HG03521 (cell line): ENCODE results near the gene TBC1D16.

ENCODE experiments used
- ATAC-seq: cut with Tn5 transposase; IDR thresholded peaks from one replicate; pipeline ENCODE4 v1.9.1; 2021; ENCODE audit warnings: mild to moderate bottlenecking, moderate library complexity; ENCODE audit not compliant: unreplicated experiment

The TBC1D16 gene

DNA sequence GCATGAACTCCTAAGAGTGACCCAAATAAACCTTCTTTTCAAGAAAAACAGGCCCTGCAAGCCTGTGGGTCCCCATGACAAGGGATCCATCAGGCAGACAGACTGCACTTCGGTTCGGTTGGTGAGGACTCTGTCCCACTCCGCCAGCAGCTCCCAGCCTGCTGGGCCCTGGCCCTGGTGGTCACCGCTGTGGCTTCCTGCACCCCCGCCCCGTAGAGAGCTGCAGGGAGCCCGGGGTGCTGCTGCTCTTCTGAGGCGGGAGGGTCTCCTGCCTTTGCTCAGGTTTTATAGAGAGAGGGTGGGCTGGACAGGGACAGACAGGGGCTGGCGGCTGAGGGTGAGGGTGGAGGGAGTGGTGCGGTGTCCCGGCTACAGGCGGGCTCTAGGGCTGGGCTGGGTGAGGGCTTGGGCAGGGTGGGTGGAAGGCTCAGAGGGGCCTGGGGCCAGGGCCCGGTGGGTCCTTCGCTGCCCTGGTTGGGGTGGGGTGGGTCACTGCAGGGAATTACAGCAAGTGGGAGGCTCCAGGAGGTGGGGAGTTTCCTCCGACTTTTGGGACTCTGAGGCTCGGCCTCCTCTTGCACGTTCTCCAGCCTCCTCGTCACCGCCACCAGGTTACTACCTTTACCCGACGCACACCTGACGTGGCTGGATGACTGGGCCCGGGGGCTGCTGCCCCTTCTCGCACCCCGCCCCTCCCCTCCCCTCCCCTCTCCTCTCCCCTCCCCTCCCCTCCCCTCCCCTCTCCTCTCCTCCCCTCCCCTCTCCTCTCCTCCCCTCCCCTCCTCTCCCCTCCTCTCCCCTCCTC lies 106.2 kb downstream of the TBC1D16 start:
- no peak for ATAC-seq

DNA sequence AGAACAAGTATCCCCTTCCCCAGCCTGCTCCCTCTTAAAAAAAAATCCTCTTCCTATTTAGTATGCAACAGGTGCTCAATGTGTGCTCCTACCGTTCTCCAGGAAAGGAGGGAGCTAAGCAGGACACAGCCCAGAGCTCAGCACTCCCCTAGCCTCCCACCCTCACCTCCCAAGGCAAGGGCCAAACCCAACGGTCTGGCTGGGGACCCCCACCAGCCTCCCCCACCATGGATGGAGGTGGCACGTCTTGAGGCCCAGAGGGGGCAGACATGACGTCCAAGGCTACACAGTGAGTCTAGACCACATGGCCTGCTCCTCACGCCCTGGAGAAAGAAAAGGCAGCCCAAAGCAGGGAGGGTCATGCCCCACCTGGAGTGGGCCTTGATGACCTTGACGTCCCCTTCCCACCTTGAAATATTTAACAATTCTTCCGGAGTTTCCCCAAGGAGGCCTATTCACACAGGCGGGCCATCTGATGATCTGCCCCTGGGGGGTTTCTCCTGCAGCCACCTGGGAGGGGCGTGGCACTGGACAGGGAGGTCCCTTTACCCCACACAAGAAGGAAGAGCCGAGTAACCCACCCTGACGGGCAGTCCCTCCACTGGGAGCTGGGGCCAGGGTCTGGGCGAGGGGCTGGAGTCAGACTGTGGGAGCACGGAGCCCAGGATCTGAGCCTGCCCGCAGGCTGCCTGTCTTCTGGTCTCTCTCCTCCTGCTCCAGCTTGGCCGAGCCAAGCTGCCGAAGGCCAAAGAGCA lies 107.0 kb downstream of the TBC1D16 start:
- no peak for ATAC-seq

DNA sequence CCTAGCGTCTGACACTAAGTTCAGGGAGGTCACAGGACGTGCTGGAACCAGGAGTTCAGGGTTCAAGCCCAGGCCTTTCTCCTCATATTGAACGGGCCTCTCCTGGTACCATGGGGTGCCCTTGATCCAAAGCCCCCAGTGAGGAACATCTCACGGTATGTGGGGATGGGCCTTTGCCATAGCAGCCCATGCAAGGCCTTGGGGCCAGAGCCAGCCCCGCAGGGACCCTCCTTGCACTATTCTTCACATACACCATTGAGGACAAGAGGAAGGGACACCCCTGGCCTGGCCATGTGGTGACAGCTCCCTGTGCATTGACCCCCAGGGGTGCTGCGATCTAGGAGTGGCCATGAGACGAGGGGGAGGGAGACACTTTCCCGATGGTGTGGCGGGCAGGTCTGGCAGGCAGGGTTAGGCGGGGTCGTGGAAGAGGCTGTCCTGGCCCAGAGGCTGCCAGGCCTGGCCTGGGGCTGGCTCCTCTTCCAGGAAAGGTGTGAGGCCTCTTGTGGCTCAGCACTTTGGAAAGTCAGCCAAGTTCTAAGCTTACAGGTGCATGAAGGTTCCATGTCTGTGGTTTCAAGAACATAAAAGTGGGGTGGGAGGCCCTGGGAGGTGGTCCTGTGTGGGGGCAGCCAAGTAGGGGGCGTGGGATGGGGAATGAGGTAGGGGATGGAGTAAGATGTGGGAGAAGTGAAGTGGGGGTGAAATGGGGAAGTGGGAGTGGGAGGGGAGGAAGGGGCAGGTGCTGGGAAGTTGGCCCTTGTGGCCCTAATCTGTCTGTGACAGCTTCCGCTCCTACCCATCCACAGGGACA lies 107.8 kb downstream of the TBC1D16 start:
- no peak for ATAC-seq

DNA sequence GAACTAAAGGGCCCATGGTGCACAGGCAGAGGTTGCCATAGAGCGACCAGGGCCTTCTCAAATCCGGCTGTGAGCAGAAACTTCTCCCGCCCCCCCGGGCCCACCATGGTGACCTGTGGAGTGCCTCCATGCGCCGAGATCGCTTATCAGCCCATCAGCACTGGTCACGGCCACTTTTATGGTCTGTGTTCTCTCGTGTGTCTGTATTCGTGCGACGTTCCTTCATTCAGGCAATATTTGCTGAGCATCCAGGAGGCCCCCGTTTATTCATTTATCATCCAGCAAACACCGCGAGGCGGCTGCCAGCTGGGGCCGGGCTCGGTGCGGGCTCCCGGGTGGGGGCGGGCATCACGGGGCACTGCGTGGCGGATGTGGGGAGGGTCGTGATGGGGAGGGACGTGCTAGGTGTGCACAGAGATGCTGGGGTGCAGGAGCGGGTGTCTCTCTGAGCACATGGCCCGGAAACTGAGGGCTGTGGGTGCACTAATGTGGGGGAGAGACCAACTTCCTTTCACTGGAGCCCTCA lies 108.5 kb downstream of the TBC1D16 start:
- ATAC-seq: no peak

DNA sequence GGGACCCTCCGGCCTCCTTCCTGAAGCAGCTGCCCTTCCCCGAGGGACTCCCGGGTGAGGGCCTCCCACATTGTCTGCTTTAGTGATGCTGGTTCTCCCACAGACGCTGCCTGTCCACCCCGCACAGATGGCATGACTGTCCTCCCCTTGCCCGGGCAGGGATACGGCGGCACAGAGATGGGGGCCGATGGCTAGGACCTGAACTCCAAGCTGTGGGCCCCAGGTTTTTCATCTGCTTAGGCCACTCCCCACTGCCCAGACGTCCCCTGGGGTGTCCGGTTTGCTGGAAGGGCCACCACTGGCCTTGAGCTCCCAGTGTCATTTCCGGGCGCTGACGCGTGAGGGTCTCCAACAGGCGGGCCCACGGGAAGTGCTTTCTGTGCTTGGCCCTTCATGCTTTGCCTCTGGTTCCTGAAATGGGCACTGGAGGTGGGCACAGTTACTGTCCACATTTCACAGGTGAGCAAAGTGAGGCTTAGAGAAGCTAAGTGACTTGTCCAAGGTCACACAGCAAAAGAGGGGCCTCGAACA lies 109.0 kb downstream of the TBC1D16 start:
- ATAC-seq: no peak

DNA sequence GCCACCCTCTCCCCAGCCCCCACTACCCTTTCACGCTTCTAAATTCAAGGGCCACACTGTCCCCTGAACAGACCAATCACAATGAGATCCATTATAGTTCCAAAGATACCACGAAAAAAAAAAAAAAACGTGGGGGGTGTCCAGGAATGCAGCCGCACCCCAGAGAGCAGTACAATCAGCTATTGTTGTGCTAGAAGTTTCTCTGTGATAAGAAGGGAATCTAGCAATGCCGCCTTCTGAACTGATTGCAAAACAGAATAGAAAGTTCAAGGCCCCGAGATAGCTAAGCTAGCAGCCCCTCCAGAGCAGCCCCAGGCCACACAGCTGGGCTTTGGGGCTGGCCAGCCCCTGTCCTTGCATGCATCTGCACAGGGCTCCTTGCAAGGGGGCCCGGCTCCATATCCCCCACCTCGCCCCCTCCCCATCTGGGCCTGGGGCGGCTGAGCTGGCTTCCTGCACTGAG lies 109.5 kb downstream of the TBC1D16 start:
- no peak for ATAC-seq

DNA sequence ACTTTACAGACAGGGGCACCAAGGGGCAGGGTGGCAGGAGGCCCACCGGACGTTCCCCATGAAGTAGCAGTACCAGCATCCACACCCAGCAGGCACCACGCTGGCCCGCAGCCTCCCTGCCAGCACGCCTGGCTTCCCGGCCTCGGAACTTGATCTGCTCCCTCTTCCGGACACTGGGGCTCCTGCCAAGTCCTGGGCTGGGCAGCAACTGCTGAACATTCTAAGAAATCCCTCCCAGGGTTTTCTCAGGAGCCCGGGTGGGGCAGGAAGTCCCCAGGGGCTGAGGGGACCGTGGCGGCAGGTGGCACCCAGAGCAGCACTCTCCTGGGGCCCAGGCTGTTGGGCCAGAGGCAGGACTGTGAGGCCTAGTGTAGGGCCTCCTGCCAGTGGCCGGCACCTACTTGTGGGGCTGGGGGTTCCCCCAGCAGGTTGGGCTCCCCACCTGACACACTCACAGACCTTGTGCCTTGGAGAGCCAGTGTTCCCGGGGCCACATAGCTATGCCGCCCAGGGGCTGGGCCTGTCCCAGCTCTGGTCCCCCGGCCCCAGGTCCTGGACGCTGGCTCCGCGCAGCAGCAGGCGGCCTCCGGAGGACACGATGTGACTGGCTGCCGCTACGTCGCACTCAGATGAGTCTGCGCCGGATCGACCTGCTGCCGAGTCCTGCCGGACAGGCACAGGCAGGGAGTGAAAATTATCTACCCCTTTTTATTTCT lies 110.3 kb downstream of the TBC1D16 start:
- no peak for ATAC-seq

DNA sequence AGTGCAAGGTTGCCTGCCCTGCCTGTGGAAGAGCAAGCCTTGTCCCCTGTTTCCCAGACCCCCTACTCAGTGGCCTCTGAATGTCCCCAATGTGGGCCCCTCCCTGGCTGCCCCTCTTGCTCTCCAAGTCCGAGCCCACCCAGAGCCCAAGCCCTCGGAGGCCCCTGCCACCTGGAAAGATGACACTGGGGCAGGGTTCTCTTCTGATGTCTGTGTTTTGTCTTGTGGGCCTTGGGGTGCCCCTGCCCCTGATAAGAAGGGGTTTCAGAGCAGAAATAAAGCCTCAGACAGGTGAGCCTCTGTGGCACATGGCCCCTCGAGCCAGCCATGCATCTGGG lies 111.1 kb downstream of the TBC1D16 start:
- ATAC-seq: no peak

DNA sequence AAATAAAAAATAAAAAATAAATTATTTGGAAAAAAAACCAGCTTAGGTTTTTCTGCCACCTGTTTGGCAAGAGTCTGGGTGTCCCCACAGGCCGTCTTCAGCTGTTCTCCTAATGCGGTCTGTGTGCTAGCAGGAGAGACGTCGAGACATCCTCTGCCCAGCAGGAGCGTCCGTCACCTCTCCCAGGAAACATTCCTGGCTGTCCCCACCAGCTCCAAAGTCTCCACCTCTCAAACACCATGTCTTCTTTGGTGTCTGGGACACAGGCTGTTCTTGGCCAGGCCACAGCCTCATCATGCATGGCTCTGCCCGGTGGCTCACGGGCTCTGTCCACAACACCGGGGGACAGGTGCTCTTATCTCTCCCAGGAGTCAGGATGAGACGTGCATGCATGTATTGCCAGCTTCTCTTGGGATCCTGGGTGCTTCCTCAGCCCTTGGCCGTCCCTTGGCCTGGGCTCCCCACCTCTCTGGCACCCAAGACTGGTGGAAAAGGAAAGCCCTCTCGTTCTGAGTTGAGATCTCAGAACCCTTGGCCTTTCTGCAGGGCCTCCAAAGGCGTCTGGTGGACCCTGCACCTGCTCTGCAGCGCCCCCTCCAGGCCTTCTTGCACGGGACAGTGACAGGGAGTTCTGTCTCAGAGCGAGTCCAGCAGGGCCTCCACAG lies 111.6 kb downstream of the TBC1D16 start:
- ATAC-seq: no peak

DNA sequence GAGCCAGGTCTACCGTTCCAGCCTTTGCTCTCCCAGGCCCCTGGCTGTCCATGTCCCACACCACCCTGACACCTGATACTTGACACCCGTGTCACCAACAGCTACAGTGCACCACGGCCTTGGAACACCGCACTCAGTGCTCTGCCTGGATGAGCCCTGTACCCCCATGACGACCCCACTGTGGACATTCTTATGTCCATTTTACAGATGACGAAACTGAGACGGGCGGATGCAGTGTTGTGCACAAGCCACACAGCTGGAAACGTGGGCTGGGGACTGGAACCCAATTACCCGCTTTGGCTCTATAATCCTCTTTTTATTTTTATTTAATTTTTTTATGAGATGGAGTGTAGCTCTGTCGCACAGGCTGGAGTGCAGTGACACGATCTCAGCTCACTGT lies 112.9 kb downstream of the TBC1D16 start:
- no peak for ATAC-seq

DNA sequence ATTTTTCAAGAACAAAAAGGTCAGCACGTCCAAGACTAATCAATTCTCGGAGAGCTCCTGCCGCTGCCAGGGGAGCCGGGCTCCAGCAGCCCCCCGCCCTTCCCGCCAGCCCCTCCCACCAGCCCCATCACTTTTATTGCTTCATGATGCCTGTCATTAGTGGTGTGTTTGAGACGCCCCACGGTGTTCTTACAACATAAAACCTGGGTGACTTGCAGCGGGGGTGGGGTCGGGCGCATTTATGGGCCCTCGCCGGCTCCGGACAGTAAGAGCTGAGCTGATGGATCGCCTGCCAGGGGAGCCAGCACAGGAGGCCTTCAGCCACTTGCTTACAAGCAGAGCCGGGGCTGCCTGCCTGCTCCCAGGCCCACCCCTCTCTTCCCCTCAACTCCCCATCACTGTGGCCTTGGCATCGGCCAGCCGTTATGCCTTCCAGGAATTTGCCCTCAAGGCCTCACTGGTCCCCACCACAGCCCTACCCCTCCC lies 113.5 kb downstream of the TBC1D16 start:
- no peak for ATAC-seq

DNA sequence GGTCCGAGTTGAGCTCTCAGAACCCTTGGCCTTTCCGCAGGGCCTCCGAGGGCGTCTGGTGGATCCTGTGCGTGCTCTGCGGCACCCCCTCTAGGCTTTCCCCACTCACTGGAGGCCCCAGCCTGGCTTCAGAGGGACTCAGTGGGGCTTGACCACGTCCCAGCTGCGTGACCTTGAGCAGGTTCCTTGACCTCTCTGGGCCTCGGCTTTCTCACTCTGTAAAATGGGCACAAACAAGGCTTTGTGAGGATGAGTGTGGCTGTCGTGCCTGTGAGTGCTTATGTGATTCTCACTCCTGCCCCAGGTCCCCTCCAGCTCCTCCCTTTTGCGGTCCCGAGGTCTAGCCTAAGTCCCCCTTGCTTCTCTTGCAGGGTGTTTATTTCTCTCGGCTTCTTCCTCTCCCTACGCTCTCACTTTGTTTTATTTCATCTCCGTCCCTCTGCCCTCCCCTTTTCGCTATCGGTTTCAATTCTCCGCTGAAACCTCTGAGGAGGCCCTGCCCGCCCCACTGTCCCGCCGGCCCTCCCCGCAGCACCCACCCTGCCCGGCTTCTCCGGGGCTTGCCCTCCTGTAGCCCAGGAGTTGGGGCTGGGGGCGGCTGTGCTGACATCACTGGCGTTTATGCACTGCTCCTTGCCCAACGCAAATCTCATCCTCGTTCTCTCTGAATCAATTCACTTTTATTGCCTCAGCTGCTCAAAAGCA lies 114.1 kb downstream of the TBC1D16 start:
- ATAC-seq: no peak

DNA sequence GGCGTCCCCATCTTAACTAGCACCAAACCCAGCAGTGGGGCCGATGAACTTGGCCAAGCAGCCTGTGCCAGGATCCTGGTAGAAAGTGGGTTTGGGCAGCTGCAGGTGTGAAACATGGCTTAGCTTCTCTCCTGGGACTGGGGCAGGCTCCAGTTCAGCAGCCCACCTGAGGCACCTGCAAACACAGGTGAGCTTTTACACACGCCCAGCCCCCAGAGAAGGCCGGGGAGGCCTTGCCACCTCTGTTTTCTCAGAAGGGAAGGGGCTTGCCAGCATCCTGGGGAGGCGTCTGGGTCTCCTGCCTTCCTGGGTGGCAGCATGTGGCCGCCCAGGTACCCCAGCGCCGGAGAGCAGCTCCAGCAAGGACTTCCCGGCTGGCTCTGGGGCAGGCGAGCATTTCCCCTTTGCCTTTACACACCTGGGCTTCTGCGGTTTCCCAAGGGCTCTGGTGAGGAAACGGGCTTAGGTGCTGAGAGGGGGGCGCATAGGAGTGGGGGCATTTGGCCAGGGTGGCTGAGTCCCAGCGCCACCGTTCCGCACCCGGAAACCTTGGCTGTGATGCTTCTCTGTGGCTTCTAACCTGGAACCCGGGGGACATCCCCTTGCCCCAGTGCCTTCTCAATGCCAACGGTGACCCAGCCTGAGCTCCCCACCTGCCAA lies 114.8 kb downstream of the TBC1D16 start:
- no peak for ATAC-seq

DNA sequence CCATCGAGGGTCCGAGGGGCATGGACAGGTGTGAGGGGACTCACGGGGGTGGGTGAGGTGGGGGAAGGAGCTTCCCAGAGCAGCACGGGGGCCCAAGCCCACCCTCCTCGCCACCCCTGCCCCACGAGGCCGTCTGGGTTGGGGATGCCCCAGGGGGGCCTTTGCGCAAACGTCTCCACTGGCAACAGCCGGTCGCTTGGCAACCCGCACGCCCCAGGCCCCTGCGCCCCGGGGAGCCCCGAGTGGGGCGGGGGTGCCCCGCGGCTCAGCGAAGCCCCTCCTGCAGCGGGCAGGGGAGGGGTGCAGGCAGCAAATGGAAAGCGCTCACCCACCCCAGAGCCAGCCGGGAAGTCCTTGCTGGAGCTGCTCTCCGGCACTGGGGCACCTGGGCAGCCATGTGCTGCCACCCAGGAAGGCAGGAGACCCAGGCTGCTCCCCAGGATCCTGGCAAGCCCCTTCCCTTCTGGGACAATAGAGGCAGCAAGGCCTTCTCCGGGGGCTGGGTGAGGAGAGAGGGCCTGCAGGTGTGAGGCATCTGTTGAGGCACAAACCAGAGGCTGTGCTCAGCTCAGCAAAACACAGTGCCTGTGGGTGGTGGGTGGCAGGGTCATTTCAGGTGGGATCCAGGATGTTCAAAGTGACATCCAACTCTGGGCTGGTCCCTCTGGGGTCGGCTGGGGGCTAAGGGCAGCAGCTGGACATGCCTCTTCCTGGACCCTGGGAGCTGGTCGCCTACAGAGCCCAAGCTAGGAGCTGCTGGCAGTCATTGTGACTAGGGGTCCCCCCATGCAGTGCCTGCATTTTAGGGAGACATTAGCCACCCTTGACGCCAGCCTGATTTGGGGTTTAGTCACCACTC lies 115.6 kb downstream of the TBC1D16 start:
- no peak for ATAC-seq

DNA sequence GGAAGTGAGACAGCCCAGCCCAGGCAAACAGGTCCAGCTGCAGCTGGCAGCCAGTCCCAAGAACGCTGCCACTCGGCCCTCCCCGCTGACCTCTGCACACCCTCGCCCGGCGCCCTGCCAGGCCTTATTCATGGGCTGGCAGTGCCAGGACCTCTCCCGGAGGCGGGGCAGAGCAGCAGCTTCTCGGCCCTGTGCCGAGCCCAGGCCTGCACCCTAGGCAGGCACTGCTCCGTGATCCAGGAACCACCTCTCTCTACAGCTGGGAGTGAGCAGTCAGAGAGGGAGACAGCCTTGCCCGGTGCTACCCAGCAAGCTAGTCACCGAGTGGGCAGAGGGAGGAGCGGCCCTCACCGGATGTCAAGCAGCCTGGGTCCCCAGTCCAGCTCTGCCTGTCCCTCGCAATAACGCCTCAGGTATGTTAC lies 116.5 kb downstream of the TBC1D16 start:
- ATAC-seq: no peak

DNA sequence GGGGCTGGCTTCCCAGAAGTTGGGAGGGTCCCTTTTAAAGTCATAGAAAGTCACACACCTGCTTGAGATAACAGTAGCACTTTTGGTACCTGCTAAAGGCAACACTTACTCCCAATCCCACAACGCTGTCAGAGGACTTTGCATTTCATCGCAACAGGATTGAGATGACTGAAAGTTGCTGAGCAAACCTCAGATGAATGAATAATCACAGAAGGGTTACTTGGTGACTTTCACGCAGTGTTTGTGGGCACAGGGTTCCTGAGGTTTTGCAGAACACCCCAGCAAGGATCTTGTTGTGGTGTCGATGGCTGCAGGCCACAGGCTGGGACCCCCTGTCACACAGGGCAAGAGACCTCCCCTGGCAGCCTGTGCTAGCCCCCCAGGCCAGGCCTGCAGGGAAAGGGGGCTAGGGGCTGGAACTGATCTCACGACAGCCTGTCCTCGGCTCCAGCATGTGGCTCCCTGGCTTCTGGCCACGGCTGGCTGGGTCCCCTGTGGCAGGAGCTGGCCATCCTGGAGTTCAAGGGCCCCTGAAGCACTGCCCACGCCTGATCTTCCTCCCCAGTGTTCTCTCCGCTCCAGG lies 117.0 kb downstream of the TBC1D16 start:
- no peak for ATAC-seq

DNA sequence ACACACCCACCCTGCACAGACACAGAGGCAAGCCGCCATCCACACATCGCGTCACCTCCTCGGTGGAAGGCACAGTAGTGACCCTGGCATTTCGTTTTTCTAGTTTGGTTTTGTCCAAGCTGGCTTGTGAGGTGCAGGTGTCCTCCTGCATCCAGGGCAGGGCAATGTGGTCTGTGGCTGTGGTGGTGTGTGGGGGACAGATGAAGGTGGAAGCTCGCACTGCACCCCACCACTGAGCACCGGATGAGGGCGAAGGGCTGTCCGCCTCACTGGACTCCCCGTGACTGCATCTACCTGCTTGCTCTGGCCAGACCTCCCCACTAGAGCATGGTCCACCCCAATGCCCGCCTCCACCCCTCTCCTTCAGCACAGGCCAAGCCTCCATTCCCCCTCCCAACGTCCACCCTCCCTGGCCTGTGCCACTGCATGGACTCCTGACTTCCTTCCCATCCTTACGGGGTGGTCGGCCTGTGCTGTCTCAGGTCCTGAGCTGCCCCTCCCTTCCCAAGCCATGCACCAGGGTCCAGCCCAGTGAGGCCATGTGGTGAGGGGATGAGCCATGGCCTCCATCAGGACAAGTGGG lies 117.7 kb downstream of the TBC1D16 start:
- no peak for ATAC-seq
